NCI-H510A (cell line): ENCODE measurements around the gene PLXNA1.
A peak's percentile ranks its signal among the peaks of the same experiment; 100 is the strongest.

ENCODE experiments used
- DNase-seq: peaks from one replicate; lab custom pipeline; 2025; lab: John Stamatoyannopoulos, UW

Gene PLXNA1

GRCh38 chr3:126982471-126983175 lies at the start of gene PLXNA1:
PLXNA1 (plus strand) TSS chr3:126983115; CDS start chr3:126988594, 5,479 bp downstream.
- peak; percentile 31 for DNase-seq

DNA sequence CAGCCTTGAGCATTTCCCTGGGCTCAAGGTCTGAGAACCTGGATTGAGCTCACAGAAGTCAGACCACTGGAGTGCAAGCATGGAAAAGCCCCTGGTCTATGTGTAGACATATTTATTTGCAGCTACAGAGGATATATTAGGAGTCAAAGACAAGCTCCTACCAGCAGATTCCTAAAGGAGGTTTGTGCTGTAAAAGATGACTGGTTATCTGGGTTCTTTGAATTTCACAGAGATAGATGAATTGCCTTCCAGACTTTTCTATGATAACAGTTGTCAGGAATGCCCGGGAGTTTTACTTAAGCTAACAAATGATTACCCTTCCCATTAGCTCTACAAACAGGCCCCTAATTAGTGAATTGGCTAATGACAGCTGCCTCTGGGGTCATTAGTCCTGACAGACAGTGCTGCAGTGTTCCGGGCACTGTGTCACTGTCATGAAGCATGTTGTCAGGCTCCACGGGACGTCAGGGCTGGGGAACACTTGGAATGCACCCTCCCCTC lies 48.8 kb upstream of the PLXNA1 start:
- DNase-seq = no peak

DNA sequence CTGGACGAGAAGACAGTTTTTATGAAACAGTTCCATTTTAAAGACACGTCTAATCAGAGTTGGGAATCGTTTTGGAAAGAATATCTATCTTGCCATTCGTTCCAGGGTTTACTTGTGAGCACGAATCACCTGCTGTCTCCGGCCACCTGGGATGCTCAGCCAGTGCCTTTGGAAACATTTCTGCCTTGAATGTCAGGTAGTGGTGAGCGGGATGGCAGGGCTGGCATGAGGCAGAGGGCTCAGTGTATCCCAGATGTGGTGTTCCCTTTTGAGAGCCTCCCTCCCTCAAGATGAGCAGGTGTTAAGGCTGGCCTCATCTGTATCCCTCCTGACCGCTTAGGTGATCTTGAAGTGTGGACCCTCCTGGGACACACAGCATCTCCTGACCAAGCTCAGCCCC lies 47.9 kb upstream of the PLXNA1 start:
- DNase-seq = no peak

- no peak for DNase-seq
These were observed 47.0 kb upstream of the PLXNA1 start for GRCh38 chr3:126935756-126936509.

- no peak for DNase-seq
These were observed 46.0 kb upstream of the PLXNA1 start for GRCh38 chr3:126936853-126937425.

DNA sequence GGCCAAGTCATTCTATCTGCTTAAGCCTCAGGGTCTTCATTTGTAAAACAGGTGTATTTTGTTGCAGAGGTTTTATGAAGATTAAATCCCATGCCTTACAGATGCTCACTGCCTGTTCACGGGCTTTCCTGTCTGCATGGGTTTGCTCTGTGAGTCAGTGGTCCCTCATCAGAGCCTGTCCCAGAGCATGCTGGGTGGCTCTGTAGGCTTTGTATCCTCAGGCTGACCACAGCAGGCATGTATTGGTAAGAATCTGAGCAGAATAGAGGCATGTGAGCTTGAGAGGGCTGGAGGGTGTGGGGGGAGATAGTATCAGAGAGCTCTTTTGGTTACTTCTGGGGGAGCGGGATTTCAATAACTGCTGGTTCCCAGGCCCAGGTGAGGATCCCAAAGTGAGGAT lies 45.4 kb upstream of the PLXNA1 start:
- no peak for DNase-seq

DNA sequence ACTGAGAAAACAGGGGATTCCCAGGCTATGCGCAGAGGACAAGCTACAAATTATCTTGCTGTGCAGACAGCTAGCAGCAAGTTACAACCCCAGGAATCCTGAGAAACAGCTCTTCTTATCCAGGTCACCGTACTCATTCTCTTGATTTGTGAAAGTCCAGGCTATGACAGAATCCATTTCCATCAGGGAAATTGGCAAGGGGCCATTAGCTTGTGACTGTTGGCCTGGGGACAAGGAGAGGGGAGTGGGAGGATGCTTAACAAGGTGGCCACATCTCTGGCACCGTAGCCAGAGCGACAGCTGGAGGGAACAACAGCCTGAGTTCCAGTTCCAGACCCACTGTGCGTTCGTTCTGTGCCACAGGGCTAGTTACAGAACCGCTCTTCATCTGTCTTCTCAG lies 44.9 kb upstream of the PLXNA1 start:
- no peak for DNase-seq

DNA sequence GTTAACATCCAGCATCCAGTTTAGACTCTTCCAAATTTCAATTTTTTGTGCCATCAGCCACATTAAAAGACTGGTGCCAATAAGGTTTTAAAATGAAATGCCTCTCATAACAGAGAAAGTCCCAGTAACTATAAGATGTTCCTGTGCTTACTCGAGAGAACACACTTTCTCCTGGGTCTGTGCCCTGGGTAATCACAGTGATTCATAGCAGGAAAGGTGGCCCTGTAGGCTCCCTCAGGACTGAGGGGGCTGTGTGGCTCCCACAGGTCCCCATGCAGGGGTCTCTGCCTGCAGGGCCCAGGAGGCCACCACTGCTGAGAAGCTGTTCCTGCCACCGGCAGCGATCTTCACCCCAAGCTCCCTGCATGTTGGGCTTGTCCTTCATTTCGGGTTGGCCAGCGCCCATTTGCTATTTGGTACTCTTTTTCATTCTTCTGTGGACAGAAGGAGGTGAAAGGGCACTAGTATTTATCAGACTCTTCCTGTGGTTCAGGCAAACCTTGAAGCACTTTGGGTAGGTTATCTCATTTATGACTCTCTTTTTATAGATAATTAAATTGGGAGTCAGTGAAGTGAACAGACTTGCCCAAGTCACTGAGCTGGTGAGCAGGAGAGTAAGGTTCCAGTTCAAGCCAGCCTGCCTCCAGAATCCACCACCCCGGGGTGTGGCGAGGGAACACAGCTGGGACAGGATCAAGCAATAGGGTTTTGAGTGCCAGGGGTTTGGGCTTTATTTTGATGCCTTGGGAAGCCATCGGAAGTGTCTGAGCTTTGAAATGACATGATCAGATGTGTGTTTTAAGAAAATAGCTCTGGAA lies 44.2 kb upstream of the PLXNA1 start:
- no peak for DNase-seq

DNA sequence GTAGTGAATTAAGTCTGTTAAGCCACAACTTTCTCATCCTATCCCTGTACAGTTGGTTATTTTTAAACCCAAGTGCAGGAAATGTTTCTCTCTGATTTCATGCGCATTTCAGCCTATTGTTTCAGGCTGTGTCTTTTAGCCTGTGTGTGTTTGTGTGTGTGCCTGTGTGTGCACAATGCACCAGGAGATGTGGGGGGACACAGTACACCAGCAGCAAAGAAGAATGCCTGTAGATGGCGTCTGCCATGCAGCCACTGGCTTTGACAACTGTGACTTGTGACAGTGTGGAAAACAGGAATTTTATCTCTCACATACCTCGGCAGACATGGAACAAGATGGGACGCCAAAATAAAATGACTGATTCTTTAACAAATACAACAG lies 43.6 kb upstream of the PLXNA1 start:
- no peak for DNase-seq

DNA sequence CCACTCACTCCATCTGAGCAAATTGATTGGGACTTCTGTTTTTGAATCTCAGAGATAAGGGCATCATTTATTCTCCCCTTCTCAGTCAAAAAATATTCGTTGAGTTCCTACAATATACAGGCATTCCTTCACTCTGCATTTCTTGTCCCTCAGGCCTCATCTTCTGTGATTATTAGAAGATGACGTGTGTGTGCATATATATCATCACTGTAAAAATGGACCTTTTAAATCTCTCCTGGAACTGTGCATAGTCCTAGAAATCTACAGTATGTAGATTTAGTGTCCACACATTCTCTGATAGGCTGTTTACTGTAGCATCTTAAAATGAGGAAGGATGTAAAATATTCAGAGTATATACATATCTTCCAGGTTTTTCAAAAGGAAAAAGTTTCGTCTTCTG lies 43.2 kb upstream of the PLXNA1 start:
- no peak for DNase-seq

- no peak for DNase-seq
These were observed 41.1 kb upstream of the PLXNA1 start for GRCh38 chr3:126941721-126942270.

DNA sequence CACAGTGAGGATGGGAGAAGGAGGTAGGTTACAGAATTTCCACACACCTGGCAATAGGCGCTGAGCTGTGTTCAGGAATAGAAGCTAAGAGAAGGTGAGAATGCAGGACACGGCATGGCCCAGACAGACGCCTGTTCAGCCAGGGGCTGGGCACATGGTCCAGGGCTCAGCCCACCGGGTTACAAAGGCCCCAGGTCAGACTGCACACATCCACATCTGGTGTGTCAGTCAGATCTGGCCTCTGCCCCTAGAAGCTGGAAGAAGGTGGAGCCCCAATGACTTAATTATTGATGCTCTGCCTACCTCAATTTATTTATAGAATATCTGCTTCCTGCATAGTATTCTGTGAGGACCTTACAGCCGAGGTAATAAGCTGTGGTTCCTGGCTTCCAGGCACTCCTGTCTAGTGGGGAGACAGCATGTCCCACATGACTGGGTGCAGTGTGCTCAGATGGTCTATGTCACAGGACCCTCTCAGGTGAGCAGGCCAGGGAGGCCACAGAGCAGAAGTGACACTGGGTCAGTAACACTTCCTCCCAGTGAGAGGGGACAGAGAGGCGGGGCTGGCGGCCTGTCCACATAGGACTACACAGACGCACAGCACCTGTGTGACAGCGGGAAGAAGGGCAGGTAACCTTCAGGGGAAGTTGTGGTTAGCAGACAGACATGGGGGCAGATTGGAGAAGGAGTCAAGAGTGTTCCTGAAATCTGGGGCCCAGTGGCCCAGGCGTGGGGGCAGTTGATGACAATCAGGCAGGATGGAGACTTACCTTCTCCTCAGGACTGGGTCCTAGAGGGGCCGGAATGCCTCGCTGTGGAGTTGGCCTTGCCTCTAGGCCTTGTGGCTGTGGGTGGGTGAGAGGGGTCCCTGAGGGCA lies 38.6 kb upstream of the PLXNA1 start:
- no peak for DNase-seq

- no peak for DNase-seq
These were observed 37.7 kb upstream of the PLXNA1 start for GRCh38 chr3:126945171-126945721.

DNA sequence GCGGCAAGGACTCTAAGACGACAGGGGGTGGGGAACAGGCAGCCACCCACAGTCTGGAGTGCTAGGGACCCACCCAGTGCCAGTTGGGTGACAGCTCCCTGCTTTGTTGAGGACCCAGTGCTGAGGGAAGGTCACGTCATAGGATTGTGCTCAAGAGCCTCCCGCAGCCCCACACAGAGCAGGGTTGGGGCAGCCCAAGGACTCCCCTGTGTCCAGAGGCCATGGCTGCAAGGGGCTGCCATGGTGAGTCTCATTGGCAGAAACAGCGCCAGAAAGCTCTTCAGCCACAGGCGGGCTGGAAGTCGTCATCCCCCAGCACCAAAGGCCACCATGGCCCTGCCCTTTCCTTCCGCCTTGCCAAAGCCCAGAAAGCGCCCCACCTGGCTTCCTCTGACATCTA lies 37.0 kb upstream of the PLXNA1 start:
- no peak for DNase-seq

DNA sequence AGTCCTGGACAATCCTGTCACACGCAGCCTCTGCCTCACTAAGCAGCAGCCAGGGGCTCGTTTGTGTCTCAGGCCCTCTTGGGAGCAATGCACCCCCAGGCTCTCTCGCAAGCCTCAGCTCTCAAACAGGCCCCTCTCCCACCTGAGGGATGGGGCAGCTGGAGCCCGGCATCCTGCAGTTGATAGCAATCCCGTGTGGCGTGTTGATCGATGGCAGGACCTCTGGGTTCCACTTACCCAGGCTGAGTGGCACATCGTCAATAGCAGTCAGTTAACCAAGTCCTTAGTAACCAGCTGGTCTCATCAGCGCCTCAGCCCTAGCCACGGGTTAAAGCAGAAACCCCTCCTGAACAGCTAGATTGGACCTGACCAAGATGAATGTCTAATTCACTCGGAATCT lies 36.5 kb upstream of the PLXNA1 start:
- DNase-seq = no peak

GRCh38 chr3:126947429-126947828 lies 35.5 kb upstream of the PLXNA1 start:
- no peak for DNase-seq

GRCh38 chr3:126948980-126949535 lies 33.9 kb upstream of the PLXNA1 start:
- DNase-seq = no peak

DNA sequence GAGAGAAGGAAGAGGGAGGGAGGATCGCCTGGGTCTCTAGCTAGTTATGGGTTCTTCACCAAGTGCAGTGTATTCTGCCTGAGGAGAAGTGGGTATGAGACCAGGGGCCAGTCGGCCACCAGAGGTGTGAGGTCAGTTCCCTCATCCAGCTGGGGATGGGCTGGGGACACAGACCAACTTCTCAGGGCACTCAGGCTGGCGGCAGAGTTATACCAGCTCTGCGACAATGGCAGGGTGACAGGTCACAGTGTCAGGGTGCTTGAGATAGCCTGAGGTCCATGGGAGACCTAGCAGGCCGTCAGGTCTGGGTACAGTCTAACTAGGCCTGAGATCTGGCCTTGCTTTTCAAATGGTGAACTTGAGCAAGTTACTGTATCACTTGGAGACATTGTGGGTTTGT lies 31.4 kb upstream of the PLXNA1 start:
- no peak for DNase-seq

DNA sequence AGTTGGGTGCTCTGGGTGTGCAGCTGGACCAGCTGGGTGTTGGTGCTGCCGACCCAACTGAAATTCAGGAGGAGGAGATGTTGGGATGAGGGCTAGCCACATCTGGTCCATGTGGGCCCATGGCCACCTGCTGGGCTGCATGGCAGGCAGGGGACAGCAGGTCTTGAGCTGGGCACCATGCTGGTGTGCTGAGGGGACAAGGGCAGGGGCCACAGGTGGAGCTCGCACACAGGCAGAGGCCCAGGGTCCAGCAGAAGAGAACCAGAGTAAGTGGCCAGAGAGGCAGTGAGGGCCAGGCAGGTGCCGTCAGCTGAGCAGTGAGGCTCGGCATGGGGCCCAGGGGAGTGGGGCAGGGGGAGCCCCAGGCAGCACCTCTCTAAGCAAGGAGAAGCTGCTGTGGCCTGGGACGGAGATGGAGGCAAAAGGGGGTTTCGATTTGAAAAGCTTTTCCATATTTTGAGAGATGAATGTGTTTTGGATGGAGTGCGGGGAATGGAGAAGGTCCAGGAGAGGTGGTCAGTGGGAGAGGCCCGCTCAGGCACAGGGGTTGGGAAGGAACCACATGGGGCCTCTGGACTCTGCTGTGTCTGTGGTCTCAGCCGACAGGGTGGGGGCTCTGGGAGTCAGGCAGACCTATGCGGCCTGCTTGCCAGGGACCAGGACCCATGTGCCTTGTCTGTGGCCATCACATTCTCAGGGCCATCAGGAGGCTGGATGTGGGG lies 30.5 kb upstream of the PLXNA1 start:
- DNase-seq = no peak
